Activated CD8-positive, alpha-beta memory T cell treated with anti-CD3 and anti-CD28 coated beads, Interleukin-2, amount 50 U/mL, for 1 hour (primary cell): ENCODE results near the gene CBR1.

Experiments used
- DNase-seq: peaks from one replicate; pipeline ENCODE4 v3.0.0-alpha.2; 2020; ENCODE audit errors: extremely low read depth

The CBR1 gene

DNA sequence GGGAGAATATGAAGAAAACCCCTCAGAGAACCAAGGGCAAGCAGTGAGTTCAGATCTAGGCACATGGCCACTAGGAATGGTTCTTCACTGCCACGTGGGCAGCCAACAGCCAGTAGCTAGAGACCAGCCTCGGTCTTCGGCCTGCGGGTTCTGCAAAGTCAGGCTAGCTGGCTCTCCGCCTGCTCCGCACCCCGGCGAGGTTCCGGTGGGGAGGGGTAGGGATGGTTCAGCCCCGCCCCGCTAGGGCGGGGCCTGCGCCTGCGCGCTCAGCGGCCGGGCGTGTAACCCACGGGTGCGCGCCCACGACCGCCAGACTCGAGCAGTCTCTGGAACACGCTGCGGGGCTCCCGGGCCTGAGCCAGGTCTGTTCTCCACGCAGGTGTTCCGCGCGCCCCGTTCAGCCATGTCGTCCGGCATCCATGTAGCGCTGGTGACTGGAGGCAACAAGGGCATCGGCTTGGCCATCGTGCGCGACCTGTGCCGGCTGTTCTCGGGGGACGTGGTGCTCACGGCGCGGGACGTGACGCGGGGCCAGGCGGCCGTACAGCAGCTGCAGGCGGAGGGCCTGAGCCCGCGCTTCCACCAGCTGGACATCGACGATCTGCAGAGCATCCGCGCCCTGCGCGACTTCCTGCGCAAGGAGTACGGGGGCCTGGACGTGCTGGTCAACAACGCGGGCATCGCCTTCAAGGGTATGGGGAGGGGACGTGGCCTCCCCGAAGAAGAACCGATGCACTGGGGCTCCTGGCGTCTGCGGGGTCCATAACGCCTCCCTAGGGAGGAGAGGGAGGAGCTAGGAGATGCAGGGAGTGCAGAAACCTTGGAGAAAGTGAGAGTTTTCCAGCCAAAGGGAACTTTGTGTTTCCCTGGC lies at the start of gene CBR1:
TSS of gene CBR1 (plus strand) at position 312 of the 871 bp plus-strand sequence. CDS start at position 404, 92 bp downstream.
- peak; percentile 55 for DNase-seq

DNA sequence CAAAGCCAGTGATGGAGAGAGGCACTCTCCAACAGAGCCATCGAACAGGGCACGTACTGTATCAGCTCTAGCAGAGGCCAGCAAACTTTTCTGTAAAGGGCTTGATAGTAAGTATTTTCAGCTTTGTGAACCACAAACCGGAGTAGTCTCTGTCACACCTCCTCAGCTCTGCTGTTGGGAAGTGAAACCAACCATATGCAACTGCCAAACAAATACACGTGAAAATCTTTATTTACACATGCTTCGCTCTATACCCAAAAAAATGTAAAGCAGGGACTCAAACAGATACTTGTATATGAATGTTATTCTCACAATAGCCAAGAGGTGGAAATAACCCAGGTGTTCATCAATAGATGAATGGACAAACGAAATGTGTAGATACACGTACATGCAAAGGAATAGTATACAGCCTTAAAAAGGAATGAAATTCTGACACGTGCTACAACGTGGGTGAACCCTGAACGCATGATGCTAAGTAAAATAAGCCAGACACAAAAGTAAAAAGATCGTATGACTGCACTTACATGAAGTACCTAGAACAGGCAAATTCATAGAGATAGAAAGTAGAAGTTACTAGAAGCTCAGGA lies 48.5 kb upstream of the CBR1 start:
- DNase-seq = no peak

- DNase-seq = no peak
These were observed 47.3 kb upstream of the CBR1 start for GRCh38 chr21:36022427-36023091.

- no peak for DNase-seq
These were observed 46.7 kb upstream of the CBR1 start for GRCh38 chr21:36023092-36023480.

DNA sequence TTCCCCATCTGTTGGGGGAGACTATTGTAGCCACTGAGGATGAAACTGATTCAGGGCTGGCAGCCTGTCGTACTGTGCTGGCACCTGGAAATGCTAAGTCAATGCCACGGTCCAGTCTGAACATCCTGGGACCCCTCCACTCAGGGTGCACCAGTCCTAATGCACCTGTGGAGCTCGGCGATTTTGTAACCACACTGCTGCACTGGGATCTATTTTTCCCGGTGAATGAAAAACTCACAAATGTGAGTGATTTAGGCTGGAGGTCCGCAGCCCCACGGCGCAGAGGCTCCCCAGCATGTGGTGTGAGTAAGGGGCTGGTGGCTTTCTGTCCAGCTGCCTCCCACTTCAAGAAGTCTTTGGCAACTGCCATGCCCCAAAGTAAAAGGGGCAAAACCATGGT lies 45.0 kb upstream of the CBR1 start:
- DNase-seq = no peak

- no peak for DNase-seq
These were observed 42.5 kb upstream of the CBR1 start for GRCh38 chr21:36027347-36027746.

- DNase-seq = peak; percentile 20
These were observed 41.4 kb upstream of the CBR1 start for GRCh38 chr21:36028127-36029069.

DNA sequence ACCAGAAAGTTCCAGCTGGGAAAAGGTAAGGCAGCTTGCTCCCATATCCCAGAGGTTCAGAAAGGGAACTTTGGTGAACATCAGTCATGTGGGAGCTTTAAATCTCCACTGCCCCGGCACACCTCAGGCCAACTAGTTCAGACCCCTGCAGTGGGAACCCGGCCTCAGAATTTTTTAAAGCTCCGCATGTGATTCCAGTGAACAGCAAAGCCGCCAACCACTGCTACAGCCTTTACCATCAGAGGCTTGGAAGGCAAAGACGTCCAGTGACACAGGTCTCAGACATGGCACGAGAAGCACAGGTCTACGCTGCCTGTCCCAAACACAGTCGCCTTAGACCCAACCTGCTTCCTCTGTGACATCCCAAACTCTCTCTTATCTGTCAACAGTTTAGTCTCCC lies 40.5 kb upstream of the CBR1 start:
- DNase-seq = no peak

DNA sequence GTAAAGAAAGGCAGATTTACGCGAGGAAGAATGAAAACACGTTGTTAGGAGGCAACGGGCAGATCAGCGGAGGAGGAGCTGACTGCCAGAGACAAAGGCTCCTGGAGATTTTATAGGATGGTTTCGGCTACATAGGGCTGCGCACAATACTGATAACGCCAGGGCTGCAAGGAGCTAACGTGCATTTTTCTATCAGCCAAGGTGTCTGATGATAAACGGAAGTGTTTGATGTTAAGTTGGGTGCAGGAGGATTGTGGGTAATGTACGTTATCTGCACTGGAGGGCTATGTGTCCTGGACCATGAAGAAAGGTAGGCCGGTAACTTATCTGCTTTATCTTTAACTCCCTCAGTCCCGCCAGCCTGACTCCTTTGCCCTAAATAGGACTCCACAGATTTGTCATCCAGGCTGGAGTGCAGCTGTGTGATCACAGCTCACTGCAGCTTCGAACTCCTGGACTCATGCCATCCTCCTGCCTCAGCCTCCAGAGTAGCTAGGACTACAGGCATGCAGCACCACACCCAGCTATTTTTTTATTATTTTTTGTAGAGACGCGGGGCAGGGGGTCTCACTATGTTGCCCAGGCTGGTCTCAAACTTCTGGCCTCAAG lies 39.1 kb upstream of the CBR1 start:
- DNase-seq = no peak

GRCh38 chr21:36032647-36033406 lies 37.0 kb upstream of the CBR1 start:
- DNase-seq = no peak

DNA sequence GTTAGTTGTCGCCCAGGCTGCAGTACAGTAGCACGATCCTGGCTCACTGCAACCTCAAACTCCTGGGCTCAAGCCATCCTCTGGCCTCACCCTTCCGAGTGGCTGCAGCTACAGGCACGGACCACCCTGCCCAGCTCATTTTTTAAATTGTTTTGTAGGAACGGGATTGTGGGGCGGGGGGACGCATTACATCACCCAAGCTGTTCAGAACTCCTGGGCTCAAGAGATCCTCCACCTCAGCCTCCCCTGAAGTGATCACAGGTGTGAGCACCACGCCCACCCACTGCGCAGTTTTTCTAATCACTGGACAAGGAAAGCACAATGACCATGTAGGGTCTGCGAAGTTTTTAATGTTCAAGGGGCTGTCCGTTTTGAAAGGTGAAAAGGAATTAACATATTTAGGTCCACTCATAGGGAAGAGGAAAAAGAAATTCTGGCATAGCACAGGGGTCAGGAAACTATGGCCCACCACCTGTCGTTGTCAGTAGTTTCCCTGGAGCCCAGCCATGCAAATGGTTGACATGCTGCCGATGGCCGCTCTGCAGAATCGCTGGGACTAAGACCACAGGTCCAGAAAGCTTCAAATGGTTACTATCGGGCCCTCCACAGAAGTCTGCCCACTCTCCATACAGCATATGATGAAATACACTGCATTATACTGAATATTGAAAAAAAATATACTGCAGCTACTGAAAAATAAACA lies 35.5 kb upstream of the CBR1 start:
- DNase-seq = no peak

DNA sequence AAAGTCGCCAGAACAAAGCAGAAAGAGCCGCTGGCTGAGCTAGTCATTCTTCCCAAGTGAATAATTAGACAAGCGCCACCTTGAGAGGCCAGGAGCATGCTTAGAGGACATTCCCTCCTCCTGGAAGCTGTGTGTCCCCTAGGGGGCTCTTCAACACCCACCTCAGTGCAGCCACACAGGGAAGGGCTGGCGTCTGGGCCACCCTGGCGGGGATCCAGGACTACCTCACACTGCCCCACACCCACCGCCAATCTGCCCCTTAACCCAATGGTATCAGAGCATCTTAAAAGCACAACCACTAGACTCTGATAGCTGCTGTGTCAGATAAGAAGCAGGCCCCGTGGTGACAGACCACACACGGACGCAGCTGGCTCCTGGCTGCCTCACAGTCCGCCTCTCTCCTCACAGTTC lies 34.4 kb upstream of the CBR1 start:
- DNase-seq = no peak

GRCh38 chr21:36038701-36039497 lies 30.9 kb upstream of the CBR1 start:
- no peak for DNase-seq

DNA sequence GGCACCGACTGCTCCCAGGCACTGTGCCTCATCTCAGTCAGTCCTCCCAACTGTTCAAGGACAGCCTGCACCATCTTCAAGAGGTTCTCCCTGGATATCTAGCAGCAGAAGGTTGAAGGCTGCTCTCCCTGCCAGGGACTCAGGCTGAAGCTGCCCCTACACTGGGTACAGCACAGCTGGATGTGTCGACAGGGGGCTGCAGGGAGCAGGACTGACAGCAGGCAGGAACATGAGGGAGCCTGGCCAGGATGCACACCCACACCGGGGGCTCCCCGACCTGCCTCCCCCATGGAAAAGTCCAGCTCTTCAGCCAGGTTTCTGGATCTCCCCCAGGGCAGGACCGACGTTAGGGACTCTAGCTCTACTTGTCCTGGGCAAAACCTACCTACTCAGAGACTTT lies 30.0 kb upstream of the CBR1 start:
- DNase-seq = no peak

DNA sequence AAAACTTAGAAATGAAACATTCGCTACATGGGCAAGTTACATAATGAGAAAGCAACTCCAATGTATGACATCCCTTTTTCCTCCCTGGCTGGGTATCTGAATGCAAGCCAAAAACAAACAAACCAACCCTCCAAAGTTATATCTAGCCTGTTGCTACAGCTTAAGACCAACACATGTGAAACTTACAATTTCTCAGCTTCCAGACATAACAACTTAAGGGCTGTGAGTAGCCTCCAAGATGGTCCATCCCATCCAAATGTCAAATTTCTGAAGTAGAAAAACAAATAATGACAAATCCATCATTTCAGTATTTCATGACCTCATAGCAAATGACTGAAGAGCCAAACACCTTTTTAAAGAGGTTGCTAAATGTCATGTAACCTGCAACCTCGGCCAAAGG lies 29.4 kb upstream of the CBR1 start:
- no peak for DNase-seq

DNA sequence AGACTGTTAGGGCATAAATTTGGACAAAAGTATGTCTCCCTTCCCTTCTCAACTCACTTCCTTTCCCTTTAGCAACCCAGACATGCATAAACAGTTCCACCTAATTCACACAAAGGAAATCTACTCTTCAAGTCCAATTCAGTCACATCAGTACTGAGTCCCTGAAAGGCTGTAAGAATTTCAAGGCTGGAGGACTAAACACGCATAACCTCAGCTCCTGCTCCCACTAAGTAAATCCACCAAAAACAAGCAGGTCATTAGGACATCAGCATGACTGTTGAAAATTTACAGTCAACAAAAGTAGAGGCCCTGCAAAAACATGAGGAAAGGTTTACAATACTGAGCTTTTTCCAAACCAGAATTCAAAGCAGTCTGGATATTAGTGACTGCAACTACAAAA lies 27.9 kb upstream of the CBR1 start:
- DNase-seq = no peak

GRCh38 chr21:36044056-36044455 lies 25.8 kb upstream of the CBR1 start:
- no peak for DNase-seq

DNA sequence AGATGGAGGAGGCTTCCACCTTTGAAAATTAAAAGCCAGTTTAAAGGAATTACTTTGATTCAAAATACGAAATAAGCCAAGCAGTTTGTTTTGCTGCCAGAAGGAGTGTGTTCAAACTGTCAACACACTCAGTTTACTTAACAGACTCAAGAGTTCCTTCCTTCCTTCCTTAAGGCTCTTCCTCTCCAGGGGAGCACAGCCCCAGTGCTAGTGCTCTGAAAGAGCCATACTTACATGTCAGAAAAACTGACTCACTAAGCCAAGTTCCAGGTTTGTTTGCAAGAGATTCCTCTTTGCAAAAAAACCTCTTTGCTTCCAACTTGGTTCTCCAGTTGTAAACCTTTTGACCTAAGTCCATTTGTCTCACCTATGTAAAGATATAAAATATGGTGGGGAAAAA lies 23.8 kb upstream of the CBR1 start:
- DNase-seq = no peak

- no peak for DNase-seq
These were observed 22.7 kb upstream of the CBR1 start for GRCh38 chr21:36047139-36047538.
